ENCODE measurements around the gene WEE2.

- TF ChIP-seq RAD21 (CRISPR knock-in tag; conservative IDR thresholded peaks at IDR 0.05 in 1 of 2, IDR thresholded peaks at IDR 0.05 in 1 of 2) (no peak), POLR2A (conservative IDR thresholded peaks at IDR 0.05) (no peak), HOMEZ (CRISPR knock-in tag; IDR thresholded peaks at IDR 0.05) (no peak), PYGO2 (tag; IDR thresholded peaks at IDR 0.05) (no peak), ATF6 (CRISPR knock-in tag; IDR thresholded peaks at IDR 0.05) (no peak), ZHX1 (conservative IDR thresholded peaks at IDR 0.05; ENCODE audit: low read length) (no peak), MXI1 (IDR thresholded peaks at IDR 0.05; ENCODE audit: low read depth, low read length) (no peak), RFX5 (IDR thresholded peaks at IDR 0.05; ENCODE audit: low read depth, low read length) (no peak), CTCF (IDR thresholded peaks at IDR 0.05 in 2 of 3, conservative IDR thresholded peaks at IDR 0.05 in 1 of 3; ENCODE audit: insufficient read depth in 2 of 3, low read depth in 1 of 3, low read length in 3 of 3) (no peak)
These were observed 6.4 kb downstream of the WEE2 start for GRCh38 chr7:141714571-141714970.

Data from K562 (cell line).